Adrenal gland (tissue), 12 donors: ENCODE results near the gene DENND1C. TPM values are rescaled to one million over a fixed set of nuclear protein-coding genes. Genes with fewer than 3 reads are reported as not detected.

Source experiments
- DNase-seq, 7 donors: peaks; one replicate each; pipeline ENCODE4 v3.0.0-alpha.2; 2019 to 2020
- H3K27ac ChIP-seq, 5 donors: fragments of 200-600 bp; sonication (generic) in 4 of 5; 1 replicate in 3 of 5; 2 replicates in 2 of 5; pipeline versions ENCODE4 v1.5.1 to v1.8.0; 2016 to 2020; ENCODE audit warnings: mild to moderate bottlenecking in 1 of 5
- H3K27me3 ChIP-seq: fragments of 200-600 bp; 2 replicates; pipeline ENCODE4 v1.8.0; 2021
- H3K36me3 ChIP-seq, 2 donors: fragments of 200-600 bp; replicated peaks in 1 of 2; 1 replicate in 1 of 2; 2 replicates in 1 of 2; pipeline versions ENCODE4 v1.5.1 to v1.8.0; 2018 to 2022
- H3K4me1 ChIP-seq, 2 donors: fragments of 200-600 bp; replicated peaks in 1 of 2; 1 replicate in 1 of 2; 2 replicates in 1 of 2; pipeline versions ENCODE4 v1.5.1 to v1.8.0; 2018 to 2021
- H3K4me3 ChIP-seq, 4 donors: fragments of 200-600 bp; sonication (generic) in 3 of 4; one replicate each; pipeline ENCODE4 v1.5.1; 2016 to 2018
- H3K9me3 ChIP-seq, 3 donors: fragments of 200-600 bp; sonication (generic) in 1 of 3; replicated peaks in 1 of 3; 1 replicate in 2 of 3; 2 replicates in 1 of 3; pipeline versions ENCODE4 v1.5.1 to v1.8.0; 2016 to 2021
- POLR2A ChIP-seq, 2 donors: fragments of 450-650 bp; IDR thresholded peaks; one replicate each; pipeline ENCODE4 v1.6.1; 2017; ENCODE audit warnings: antibody characterized with exemption in 2 of 2, mild to moderate bottlenecking in 2 of 2, moderate library complexity in 1 of 2
- WGBS, 4 donors: extraction: QIAGEN DNeasy Blood & Tissue Kit in 2 of 4; methylation state at CpG; one replicate each; pipeline versions ENCODE4 v1.1.5 to v1.1.7; 2013 to 2017; 5-methylcytosine and 5-hydroxymethylcytosine counted together
- intact Hi-C, 2 donors: fragments of 100-400 bp; cut with DNase I; formaldehyde crosslinking; loops; one replicate each; pipeline versions ENCODE4 v1.14.1 to v1.15.0; 2022 to 2023
- polyA plus RNA-seq, 3 donors: library from polyadenylated mRNA; stranded (reverse); fragments of 200-250 nt in 2 of 3; fragments of 350-450 nt in 1 of 3; fragmentation: Illumina TruSeq in 1 of 3; extraction: RNeasy Lipid Tissue Mini Kit (QIAGEN cat#74804) in 1 of 3; gene quantifications; one replicate each; pipeline ENCODE4 v1.2.3, GENCODE V29; 2013 to 2014
- total RNA-seq, 9 donors: library from RNA; depleted of rRNA in 4 of 9; stranded (reverse); fragments of >200 nt in 4 of 9; fragments of 120-200 nt in 1 of 9; fragmentation: NEBNext Ultra II Directional in 1 of 9; extraction: Animal tissue kit (Norgen Biotek cat#: 25700) in 1 of 9; gene quantifications; one replicate each; pipeline versions ENCODE4 v1.1.0 to v1.2.4, GENCODE V29; 2013 to 2023
- TF ChIP-seq, protein P1 (sequence below), 6 experiments: fragments of 450-650 bp in 4 of 6; fragments of 200-600 bp in 2 of 6; sonication (generic) in 1 of 6; IDR thresholded peaks; 1 replicate in 5 of 6; 2 replicates in 1 of 6; pipeline versions ENCODE4 v1.5.1 to v1.8.0; 2016 to 2021; ENCODE audit warnings: antibody characterized with exemption in 6 of 6, mild to moderate bottlenecking in 2 of 6, moderate library complexity in 1 of 6
- donor health status: healthy with polysubstance abuse.
- donor health status: Bipolar disorder and iron deficiency.
- donor health status: DM: yes; HTN: yes; CAD: no.
- donor health status: DM: no; HTN: no; CAD: no.
- donor health status: DM: no; HTN: no; CAD: no.
- donor health status: DM: yes; HTN: yes; CAD: no.

DENND1C gene
- total and polyA plus RNA-seq, 12 donors, result 0.66 to 12.1 (median 4.4) TPM

DNA sequence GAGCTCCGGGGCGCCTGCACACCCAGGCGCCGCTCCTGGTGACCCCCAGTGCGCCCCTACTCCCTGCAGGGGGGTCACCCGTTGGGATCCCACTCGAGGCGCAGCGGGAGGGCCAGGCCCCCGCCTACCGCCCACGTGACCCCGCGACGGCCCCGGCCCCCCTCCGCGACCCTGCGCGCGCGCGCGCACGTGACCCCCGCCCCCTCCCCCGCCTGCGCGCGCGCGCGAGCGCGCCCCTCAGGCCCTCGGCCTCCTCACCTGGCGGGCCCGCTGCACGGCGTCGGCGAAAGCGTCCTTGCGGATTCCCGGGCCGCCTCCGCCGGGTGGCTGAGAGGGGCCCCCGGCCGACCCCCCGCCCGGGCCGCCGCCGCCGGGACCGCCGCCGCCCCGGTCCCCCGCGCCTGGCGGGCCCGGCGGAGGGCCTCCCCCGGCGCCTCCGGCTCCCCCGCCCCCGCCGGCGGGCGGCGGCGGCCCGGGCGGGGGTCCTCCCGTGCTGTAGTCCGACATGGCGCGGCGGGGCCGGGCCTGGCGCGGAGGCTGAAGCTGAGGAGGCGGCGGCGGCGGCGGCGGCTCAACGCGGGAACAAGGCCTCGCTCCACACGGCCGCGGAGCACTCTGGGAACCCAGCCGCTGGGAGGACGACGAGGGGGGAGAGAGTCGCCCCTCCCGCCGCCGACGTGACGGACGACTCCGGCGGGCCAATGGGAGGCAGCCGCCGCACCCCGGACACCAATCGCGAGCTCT, 57.2 kb downstream of the DENND1C start, which contains the start of gene KHSRP:
Gene KHSRP (minus strand): TSS at position 617 of the 744 bp plus-strand sequence. CDS start 110 bp downstream, at position 507.
- Histone ChIP-seq H3K36me3 (peaks cover 0 to 24% of the 10 kb centered on the region in 2 donors), H3K9me3 (no peaks in the 10 kb centered on the region), H3K27me3 (no peaks in the 10 kb centered on the region), H3K4me3 (peak within 1 kb of the TSS; percentile 50 to 84 (median 65)), H3K4me1 (peaks cover 3 to 25% of the 10 kb centered on the region in 2 donors), H3K27ac (peak within 1 kb of the TSS in 4 of 5 donors; percentile 56 to 88 (median 78))
- peak in 3 of 7 donors; percentile 33 to 45 (median 33) for DNase-seq
- TF ChIP-seq, protein P1, sequence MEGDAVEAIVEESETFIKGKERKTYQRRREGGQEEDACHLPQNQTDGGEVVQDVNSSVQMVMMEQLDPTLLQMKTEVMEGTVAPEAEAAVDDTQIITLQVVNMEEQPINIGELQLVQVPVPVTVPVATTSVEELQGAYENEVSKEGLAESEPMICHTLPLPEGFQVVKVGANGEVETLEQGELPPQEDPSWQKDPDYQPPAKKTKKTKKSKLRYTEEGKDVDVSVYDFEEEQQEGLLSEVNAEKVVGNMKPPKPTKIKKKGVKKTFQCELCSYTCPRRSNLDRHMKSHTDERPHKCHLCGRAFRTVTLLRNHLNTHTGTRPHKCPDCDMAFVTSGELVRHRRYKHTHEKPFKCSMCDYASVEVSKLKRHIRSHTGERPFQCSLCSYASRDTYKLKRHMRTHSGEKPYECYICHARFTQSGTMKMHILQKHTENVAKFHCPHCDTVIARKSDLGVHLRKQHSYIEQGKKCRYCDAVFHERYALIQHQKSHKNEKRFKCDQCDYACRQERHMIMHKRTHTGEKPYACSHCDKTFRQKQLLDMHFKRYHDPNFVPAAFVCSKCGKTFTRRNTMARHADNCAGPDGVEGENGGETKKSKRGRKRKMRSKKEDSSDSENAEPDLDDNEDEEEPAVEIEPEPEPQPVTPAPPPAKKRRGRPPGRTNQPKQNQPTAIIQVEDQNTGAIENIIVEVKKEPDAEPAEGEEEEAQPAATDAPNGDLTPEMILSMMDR (IDR thresholded peaks at IDR 0.05), result no peak
- peak; percentile 86 to 87 for TF ChIP-seq POLR2A (IDR thresholded peaks at IDR 0.05)
- intact Hi-C loops, result no loop called here
- 0 to 1% (median 1%) methylated on average over 9 to 98 of the region's 114 CpGs; no CpG with 5 or more reads in 1 of the 4 donors for WGBS, 4 donors

DNA sequence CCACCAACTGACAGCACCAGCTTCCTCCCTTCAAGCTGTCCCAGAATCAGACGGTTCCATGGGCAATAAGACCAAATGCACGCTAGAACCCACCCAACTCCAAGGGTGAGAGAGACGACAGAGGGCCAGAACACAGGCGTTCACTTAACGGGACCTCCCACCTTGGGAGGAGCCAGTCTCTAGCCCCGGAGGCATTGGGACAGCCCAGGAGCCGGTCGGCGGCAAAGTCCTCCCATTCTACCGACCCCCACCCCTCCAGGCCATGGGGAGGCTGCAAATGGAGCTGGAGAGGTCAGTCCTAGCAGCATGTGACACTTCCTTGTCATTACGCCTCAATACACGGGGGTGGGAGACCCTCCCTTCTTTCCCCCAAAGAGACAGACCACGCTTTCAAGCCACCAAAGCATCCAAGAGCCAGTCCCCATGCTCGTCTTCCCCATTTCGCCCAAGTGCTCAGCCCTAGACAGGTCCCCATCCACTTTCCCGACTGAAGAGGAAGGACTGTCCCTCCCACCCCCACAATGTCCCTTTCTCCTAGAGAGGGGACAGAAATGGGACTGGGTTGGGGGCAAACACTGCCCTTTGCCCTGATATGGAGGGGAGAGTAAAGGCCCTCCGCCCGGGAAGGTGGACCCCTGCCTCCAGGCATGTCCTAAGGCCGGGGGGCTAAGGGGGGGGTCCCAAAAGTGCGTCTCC, 57.9 kb downstream of the DENND1C start:
- intact Hi-C loops, result no loop called here
- TF ChIP-seq, protein P1 (IDR thresholded peaks at IDR 0.05), result no peak
- TF ChIP-seq POLR2A (IDR thresholded peaks at IDR 0.05), result peak in 1 of 2 donors; percentile 16
- peak overlapping the region; percentile 50 to 84 (median 65) for H3K4me3 ChIP-seq
- H3K27ac ChIP-seq, result peak overlapping the region in 4 of 5 donors; percentile 51 to 87 (median 68)
- no peaks in the 10 kb centered on the region for H3K27me3 ChIP-seq
- DNase-seq, result peak; percentile 42 to 75 (median 59)
- H3K4me1 ChIP-seq, result peaks cover 3 to 28% of the 10 kb centered on the region in 2 donors
- H3K36me3 ChIP-seq, result peaks cover 0 to 31% of the 10 kb centered on the region in 2 donors
- no peaks in the 10 kb centered on the region for H3K9me3 ChIP-seq
- 0 to 2% (median 1%) methylated on average over 11 to 20 of the region's 20 CpGs for WGBS, 4 donors

DNA sequence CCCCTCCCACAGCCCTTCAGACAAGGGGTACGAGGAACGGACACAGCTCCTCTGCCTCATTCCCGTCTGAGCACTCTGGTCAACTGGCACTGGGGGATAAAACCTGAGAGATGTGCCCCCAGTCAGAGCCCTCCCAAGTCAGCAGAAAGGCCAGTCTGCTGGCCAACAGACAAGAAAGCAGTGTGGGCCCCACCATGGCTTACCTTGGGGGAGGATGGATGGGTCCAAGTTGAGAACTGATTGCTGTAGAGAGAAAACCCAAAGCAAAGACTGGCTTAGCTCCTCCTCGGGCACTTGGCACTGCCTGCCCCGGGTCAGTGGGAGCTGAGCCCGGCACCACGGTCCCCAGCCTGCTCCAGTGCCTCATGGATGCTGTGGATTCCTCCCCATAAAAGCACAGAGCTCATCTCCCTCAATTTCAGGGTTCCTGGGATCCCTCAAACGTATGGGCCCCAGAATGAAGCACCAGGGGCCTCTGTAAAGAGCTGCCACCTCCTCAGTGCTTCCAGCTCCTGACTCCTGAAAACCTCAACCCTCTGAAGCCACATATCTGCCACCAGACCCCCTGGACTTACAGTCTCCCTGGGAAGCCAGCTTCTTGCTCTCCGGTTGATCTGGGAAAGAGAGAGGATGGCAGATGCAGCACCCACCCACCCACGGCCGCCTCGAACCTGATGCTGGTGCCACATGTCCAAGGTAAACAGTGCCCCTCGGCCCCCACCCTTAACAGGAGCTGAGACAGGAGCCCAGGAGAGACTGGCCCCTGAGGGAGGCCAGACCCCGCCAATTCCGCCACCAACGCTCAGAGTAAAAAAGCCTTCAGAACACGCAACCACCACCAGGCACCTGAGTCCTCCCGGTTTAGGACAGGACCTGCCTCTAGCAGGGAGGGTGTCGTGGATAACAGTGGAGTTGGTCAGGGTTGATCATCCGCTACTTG, 60.2 kb downstream of the DENND1C start:
- Histone ChIP-seq H3K4me3 (no peak overlapping the region), H3K4me1 (peaks cover 3 to 37% of the 10 kb centered on the region in 2 donors), H3K36me3 (peaks cover 0 to 54% of the 10 kb centered on the region in 2 donors), H3K9me3 (no peaks in the 10 kb centered on the region), H3K27ac (no peak overlapping the region), H3K27me3 (no peaks in the 10 kb centered on the region)
- WGBS, 4 donors, result 67 to 78% (median 73%) methylated on average over 17 to 20 of the region's 20 CpGs
- TF ChIP-seq, protein P1 (IDR thresholded peaks at IDR 0.05), result no peak
- no peak for TF ChIP-seq POLR2A (IDR thresholded peaks at IDR 0.05)
- no peak for DNase-seq
- intact Hi-C loops, result no loop called here
